HepG2 (cell line): Measurements from ENCODE around the gene ZNF341. TPM values are rescaled to one million over a fixed set of nuclear protein-coding genes. Genes with fewer than 3 reads are reported as not detected.

Experiments
- ATAC-seq: fragments of 200-7000 bp; cut with Tn5 transposase; 3 replicates; pipeline ENCODE4 v1.9.1; 2020; ENCODE audit warnings: mild to moderate bottlenecking, moderate library complexity
- BruUV-seq: library from RNA; stranded (reverse); fragments of 400-500 nt; replicated peaks from 2 replicates; lab custom pipeline; 2021; lab: Mats Ljungman, UMichigan
- CTCF ChIA-PET: fragments of 300-600 bp; formaldehyde crosslinking; extraction: SDS; loops from one replicate; lab custom pipeline; 2021; ENCODE audit warnings: low total read pairs, inconsistent platforms, low intra/inter-chr PET ratio; lab: Yijun Ruan, JAX
- POLR2A ChIA-PET: fragments of 350-600 bp; sonication (Branson Sonifier 250); formaldehyde crosslinking; loops from one replicate; lab custom pipeline; 2020; ENCODE audit warnings: antibody characterized with exemption, inconsistent platforms; lab: Yijun Ruan, JAX
- DNase-seq: peaks from one replicate; pipeline ENCODE4 v3.0.0-alpha.2; 2015; ENCODE audit warnings: low spot score
- FAIRE-seq: peaks from 3 replicates; lab custom pipeline; 2011; peaks lifted over from hg19 to GRCh38; lab: Jason Lieb, UNC
- H2AFZ ChIP-seq: one replicate; pipeline ENCODE4 v1.6.1; 2011; ENCODE audit warnings: low read length, inconsistent platforms
- H3K27ac ChIP-seq: fragments of 300-600 bp; 3 replicates; pipeline ENCODE4 v1.8.0; 2011; ENCODE audit warnings: mixed run types, mild to moderate bottlenecking, mixed read lengths, low read length, inconsistent platforms; ENCODE audit not compliant: insufficient read depth; ENCODE audit errors: extremely low read length
- H3K27me3 ChIP-seq, 2 experiments: fragments of 200-600 bp in 1 of 2; 2 replicates in 1 of 2; 3 replicates in 1 of 2; pipeline versions ENCODE4 v1.6.0 to v1.8.0; 2011; ENCODE audit warnings: low read length in 2 of 2, mild to moderate bottlenecking in 2 of 2, moderate library complexity in 2 of 2, inconsistent platforms in 1 of 2; ENCODE audit not compliant: insufficient read depth in 2 of 2, control insufficient read depth in 1 of 2
- H3K36me3 ChIP-seq, 2 experiments: fragments of 200-600 bp in 1 of 2; replicated peaks in 1 of 2; 2 replicates in 1 of 2; 3 replicates in 1 of 2; pipeline versions ENCODE4 v1.5.1 to v1.8.0; 2011; ENCODE audit warnings: low read length in 2 of 2, inconsistent platforms in 1 of 2; ENCODE audit not compliant: insufficient read depth in 2 of 2, control insufficient read depth in 1 of 2
- H3K4me1 ChIP-seq: 2 replicates; pipeline ENCODE4 v1.5.1; 2012; ENCODE audit warnings: low read length, inconsistent platforms; ENCODE audit not compliant: insufficient read depth
- H3K4me2 ChIP-seq: 2 replicates; pipeline ENCODE4 v1.6.0; 2011; ENCODE audit warnings: low read depth, low read length, inconsistent platforms
- H3K4me3 ChIP-seq, 3 experiments: fragments of 200-600 bp in 1 of 3; sonication (generic), shearing (Covaris generic) in 1 of 3; replicated peaks in 1 of 3; 2 replicates each; pipeline ENCODE4 v1.5.1; 2011 to 2016; ENCODE audit warnings: low read length in 3 of 3, inconsistent platforms in 2 of 3, low read depth in 2 of 3, mild to moderate bottlenecking in 2 of 3, control low read depth in 1 of 3, mixed read lengths in 1 of 3; ENCODE audit not compliant: insufficient read depth in 1 of 3
- H3K79me2 ChIP-seq: one replicate; pipeline ENCODE4 v1.6.1; 2011; ENCODE audit warnings: low read length, inconsistent platforms; ENCODE audit not compliant: insufficient read depth
- H3K9ac ChIP-seq: 2 replicates; pipeline ENCODE4 v1.6.0; 2011; ENCODE audit warnings: mild to moderate bottlenecking, low read depth, low read length, inconsistent platforms; ENCODE audit not compliant: insufficient read depth
- H3K9me3 ChIP-seq: 2 replicates; pipeline ENCODE4 v1.5.1; 2012; ENCODE audit warnings: mild to moderate bottlenecking, low read length
- H4K20me1 ChIP-seq: 2 replicates; pipeline ENCODE4 v1.6.0; 2011; ENCODE audit warnings: inconsistent platforms, mild to moderate bottlenecking, low read length, moderate library complexity; ENCODE audit not compliant: insufficient read depth
- CSRNP1 ChIP-seq: sonication (generic); formaldehyde crosslinking; IDR thresholded peaks from 2 replicates; pipeline ENCODE4 v1.8.1; 2023; ENCODE audit warnings: mild to moderate bottlenecking, missing genetic modification reagents
- HMGXB3 ChIP-seq: sonication (generic); formaldehyde crosslinking; IDR thresholded peaks from 2 replicates; pipeline ENCODE4 v1.4.0; 2020; ENCODE audit warnings: missing genetic modification reagents, borderline replicate concordance
- KDM3A ChIP-seq: IDR thresholded peaks from 2 replicates; pipeline ENCODE4 v1.6.1; 2018; ENCODE audit warnings: low read depth, missing compliant biosample characterization
- RCOR2 ChIP-seq: IDR thresholded peaks from 2 replicates; pipeline ENCODE4 v1.6.1; 2016; ENCODE audit warnings: missing biosample characterization, missing genetic modification reagents
- ZNF431 ChIP-seq: sonication (generic); formaldehyde crosslinking; IDR thresholded peaks from 2 replicates; pipeline ENCODE4 v1.9.0; 2022; ENCODE audit warnings: missing genetic modification reagents, low read depth, mild to moderate bottlenecking, borderline replicate concordance
- ZNF646 ChIP-seq: sonication (generic); formaldehyde crosslinking; IDR thresholded peaks from 2 replicates; pipeline ENCODE4 v1.9.0; 2021; ENCODE audit warnings: mild to moderate bottlenecking, missing genetic modification reagents
- ZSCAN5A ChIP-seq: sonication (generic); formaldehyde crosslinking; IDR thresholded peaks from 2 replicates; pipeline ENCODE4 v1.8.0; 2022; ENCODE audit warnings: mild to moderate bottlenecking, missing genetic modification reagents, borderline replicate concordance
- WGBS: methylation state at CpG from one replicate; pipeline ENCODE4 v1.1.6; 2017; ENCODE audit warnings: low lambda C conversion rate; 5-methylcytosine and 5-hydroxymethylcytosine counted together
- in situ Hi-C: cut with HindIII; loops from 2 replicates; pipeline ENCODE4 v1.10.0; 2017; ENCODE audit warnings: low pct_unique_long_range_greater_than_20kb; ENCODE audit not compliant: extremely low pct_ligation_motif_present
- intact Hi-C: fragments of 100-400 bp; cut with micrococcal nuclease; formaldehyde crosslinking; loops from one replicate; pipeline ENCODE4 v1.10.0; 2022; ENCODE audit not compliant: unreplicated experiment
- polyA plus RNA-seq, 8 experiments: library from polyadenylated mRNA; depleted of rRNA in 3 of 8; stranded (reverse) in 7 of 8; unstranded in 1 of 8; fragments of >200 nt; fragmentation: Illumina TruSeq in 4 of 8; extraction: Trizol in 4 of 8; gene quantifications; 2 replicates each; pipeline versions ENCODE4 v1.2.1 to v1.2.3, GENCODE V29; 2011 to 2016; ENCODE audit warnings: low read depth in 4 of 8, missing spikeins in 1 of 8, mixed read lengths in 1 of 8; ENCODE audit not compliant: insufficient read depth in 1 of 8
- total RNA-seq, 5 experiments: library from RNA; depleted of rRNA; stranded (reverse); fragments of >200 nt; fragmentation: Illumina TruSeq; extraction: Trizol; gene quantifications; 2 replicates each; pipeline ENCODE4 v1.2.3, GENCODE V29; 2016; ENCODE audit warnings: low read depth in 1 of 5

The ZNF341 gene
- total and polyA plus RNA-seq, 2 of the 13 experiments (the other 11 are each of a cell fraction or from before 2014, with no cell fraction given): 1.1 to 2.2 TPM

- ATAC-seq (peak; percentile 84), FAIRE-seq (peak; percentile 83)
- intact Hi-C loops: loop anchor here (2.0 kb wide), 1 partner anchor 15 kb away; the partner anchor contains the start of gene E2F1
- peak; percentile 60; the same call in 1 of the 2 replicates for TF ChIP-seq KDM3A (CRISPR knock-in tag)
- TF ChIP-seq ZSCAN5A (CRISPR knock-in tag): peak; percentile 84; the same call in 1 of the 2 replicates
- TF ChIP-seq ZNF431: peak; percentile 91; the same call in 1 of the 2 replicates
- peak; percentile 87 for TF ChIP-seq RCOR2 (CRISPR knock-in tag)
- no peak for TF ChIP-seq ZNF646
- TF ChIP-seq CSRNP1 (CRISPR knock-in tag): peak; percentile 82; the same call in 1 of the 2 replicates
- TF ChIP-seq HMGXB3 (CRISPR knock-in tag): no peak
Measured at GRCh38 chr20:33701629-33702450, 30.0 kb upstream of the ZNF341 start.

More at GRCh38 chr20:33701629-33702450, 30.0 kb upstream of the ZNF341 start:
- peaks cover 46% of the 10 kb centered on the region for H3K4me1 ChIP-seq
- no peaks in the 10 kb centered on the region for H3K9me3 ChIP-seq
- H4K20me1 ChIP-seq: no peaks in the 10 kb centered on the region
- 32% methylated on average over 22 of the region's 27 CpGs for whole genome bisulfite sequencing
- in situ Hi-C loops: no loop called here
- H3K79me2 ChIP-seq: no peaks in the 10 kb centered on the region
- DNase-seq: peak; percentile 94
- ChIA-PET POLR2A (no interaction called here), CTCF (interaction anchor here (1.3 kb wide), 1 partner anchor 31 kb away, joined by 4 read pairs; no protein-coding TSS in a partner anchor)
- H3K27ac ChIP-seq: peak overlapping the region; percentile 65
- H3K27me3 ChIP-seq: no peaks in the 10 kb centered on the region
- H2AFZ ChIP-seq: peak overlapping the region; percentile 4
- BruUV-seq: no TSS peak
- H3K9ac ChIP-seq: peak overlapping the region; percentile 31
- no peaks in the 10 kb centered on the region for H3K36me3 ChIP-seq
- H3K4me2 ChIP-seq: peak overlapping the region; percentile 68
- H3K4me3 ChIP-seq: peak overlapping the region in 2 of 3 experiments; percentile 18 to 39; a peak in 1 of 6 replicates
